ENCODE results near the gene RARB.

RARB gene

DNA sequence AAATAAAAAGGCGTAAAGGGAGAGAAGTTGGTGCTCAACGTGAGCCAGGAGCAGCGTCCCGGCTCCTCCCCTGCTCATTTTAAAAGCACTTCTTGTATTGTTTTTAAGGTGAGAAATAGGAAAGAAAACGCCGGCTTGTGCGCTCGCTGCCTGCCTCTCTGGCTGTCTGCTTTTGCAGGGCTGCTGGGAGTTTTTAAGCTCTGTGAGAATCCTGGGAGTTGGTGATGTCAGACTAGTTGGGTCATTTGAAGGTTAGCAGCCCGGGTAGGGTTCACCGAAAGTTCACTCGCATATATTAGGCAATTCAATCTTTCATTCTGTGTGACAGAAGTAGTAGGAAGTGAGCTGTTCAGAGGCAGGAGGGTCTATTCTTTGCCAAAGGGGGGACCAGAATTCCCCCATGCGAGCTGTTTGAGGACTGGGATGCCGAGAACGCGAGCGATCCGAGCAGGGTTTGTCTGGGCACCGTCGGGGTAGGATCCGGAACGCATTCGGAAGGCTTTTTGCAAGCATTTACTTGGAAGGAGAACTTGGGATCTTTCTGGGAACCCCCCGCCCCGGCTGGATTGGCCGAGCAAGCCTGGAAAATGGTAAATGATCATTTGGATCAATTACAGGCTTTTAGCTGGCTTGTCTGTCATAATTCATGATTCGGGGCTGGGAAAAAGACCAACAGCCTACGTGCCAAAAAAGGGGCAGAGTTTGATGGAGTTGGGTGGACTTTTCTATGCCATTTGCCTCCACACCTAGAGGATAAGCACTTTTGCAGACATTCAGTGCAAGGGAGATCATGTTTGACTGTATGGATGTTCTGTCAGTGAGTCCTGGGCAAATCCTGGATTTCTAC is at the start of gene RARB:
Gene RARB (plus strand): TSS at position 322 of the 847 bp plus-strand sequence. CDS start 469 bp downstream, at position 791.
- DNase-seq, result no peak

DNA sequence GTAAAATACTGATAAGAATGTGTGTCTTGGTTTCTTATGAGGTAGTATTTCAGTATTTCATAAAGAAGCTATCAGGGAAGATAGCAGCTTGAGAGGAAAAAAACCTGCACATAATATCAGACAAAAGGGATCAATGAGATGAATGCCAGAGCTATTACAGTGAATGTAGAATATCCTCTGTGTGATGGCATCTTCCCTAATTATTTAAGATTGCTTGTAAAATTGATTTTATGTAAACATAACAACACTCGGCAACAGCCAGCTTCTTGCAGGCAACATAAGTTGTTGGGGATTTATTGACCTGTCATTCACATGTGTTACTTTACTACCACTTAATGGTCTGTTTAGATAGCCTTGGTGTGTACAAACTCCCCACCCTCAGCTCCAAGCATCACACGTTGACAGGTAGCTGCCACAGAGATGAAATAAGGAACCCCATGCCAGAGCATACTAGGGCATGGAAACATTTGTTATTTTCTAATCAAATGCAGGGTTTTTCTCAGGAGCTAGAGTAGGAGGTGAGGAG is 49.2 kb upstream of the RARB start:
- DNase-seq, result no peak

DNA sequence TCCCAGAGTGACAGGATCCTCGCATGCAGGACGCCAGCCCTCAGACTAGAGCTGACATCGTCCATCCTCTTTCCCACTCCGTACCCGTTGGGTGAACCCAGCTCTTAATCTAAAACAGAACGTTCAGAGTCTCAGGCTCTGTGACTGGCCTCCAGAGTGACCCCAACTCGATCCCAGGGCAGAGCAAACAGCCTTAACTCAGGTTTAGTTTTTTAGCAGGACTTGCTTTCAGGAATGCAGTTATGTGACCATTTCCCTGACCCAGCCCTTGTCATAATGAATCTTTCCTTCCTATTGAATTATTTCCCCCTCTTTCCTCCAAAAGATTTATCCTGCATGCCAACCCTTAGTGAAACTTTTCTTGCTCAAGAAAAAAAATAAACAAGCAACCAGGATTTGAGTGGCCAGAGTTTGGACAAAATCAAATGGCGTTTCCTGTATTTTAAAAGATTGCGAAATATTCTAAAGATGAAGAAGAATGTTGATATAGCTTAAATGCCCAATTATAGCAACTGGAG is 47.8 kb upstream of the RARB start:
- DNase-seq, result no peak

DNA sequence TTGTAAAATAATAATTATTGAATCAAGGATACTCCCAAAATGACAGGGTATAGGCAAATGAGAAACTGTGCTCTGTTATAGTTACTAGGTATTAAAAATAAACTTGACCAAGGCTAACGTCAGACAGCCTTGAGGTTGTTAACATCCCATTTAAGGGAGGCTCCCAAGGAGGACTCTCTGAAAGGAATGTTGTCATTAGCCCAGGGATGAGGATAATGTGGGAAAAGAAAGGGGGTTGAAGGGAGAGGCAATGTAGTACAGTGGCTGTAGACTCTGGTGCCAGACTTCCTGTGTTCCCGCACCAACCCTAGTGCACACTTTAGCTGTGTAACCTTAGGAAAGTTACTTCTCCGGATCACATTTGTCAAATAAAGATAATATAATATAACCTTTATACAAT is 47.0 kb upstream of the RARB start:
- DNase-seq, result no peak

- DNase-seq, result no peak
Observed at GRCh38 chr3:25384471-25384870, 43.6 kb upstream of the RARB start.

- no peak for DNase-seq
Observed at GRCh38 chr3:25385807-25386460, 42.1 kb upstream of the RARB start.

- no peak for DNase-seq
Observed at GRCh38 chr3:25386686-25387255, 41.3 kb upstream of the RARB start.

DNA sequence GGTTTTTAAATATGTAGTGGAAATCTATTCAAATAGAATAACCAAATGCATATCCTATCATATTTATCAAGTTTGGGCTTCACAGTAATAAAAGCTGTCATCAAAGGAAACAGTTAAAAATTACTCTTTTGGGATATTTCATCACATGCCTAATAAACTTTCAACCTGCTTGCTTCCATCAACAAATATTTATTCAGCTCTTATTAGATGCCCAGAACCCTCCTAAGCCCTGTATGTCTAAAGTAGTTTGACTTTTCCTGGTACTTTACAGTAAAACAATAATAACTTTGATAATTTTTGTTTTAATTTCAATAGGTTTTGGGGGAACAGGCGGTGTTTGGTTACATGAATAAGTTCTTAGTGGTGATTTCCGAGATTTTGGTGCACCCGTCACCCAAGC is 37.5 kb upstream of the RARB start:
- DNase-seq, result no peak

DNA sequence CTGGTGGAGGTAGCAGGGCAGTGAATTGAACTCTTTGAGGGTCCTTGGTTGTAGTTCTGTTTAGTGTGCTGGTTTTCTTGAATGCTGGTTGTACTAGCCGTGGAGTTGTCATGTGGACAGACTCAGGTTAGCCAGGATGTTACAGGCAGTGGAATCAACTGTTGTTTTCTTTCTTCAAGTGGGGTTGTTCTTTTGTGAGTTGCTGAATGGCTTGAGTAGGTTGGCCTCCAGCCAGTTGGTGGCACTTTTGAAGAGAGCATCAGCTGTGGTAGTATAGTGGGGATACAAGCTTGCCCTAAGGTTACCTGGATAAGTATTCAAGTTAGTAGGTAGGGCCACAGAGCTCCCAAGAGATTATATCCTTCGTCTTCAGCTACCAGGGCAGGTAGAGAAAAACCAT is 31.8 kb upstream of the RARB start:
- DNase-seq, result no peak

GRCh38 chr3:25396686-25397085 is 31.4 kb upstream of the RARB start:
- no peak for DNase-seq

DNA sequence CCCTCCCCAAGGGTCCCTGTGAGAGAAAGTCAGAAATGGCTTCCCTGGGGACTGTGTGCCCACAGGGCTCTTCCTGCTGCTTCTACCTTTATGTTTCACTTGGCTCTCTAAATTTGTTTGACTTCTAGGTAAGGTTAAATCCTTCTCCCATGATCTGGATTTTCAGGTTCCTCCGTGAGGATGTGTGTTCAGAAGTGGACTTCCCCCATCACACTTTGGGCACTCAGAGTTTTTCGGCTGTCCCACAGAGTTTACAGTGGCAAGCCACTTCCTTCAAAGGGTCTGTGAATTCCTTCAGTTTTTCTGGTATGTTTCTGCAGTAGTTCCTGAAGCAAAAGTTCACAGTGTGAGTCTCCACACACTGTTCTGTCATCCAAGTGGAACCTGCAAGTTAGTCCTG is 30.9 kb upstream of the RARB start:
- no peak for DNase-seq

DNA sequence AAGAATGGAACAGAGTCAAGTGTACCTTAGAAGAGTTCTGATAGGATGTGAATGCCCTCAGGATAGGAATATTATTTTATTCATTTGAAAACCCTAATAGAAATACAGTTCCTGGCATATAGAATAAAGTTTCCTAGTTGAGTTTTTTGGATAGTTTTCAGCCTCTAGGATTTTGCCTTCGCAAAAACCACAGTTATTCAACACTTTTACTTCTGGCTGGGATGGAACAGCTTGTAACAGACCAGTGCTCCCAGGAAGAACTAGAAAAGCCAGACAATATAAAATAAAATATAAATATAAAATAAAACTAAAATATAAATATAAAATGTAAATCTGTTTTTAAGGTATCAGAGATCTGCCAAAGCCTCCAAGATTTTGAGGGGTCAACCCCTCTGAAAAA is 27.5 kb upstream of the RARB start:
- no peak for DNase-seq

GRCh38 chr3:25403968-25404367 is 24.1 kb upstream of the RARB start:
- DNase-seq, result no peak

DNA sequence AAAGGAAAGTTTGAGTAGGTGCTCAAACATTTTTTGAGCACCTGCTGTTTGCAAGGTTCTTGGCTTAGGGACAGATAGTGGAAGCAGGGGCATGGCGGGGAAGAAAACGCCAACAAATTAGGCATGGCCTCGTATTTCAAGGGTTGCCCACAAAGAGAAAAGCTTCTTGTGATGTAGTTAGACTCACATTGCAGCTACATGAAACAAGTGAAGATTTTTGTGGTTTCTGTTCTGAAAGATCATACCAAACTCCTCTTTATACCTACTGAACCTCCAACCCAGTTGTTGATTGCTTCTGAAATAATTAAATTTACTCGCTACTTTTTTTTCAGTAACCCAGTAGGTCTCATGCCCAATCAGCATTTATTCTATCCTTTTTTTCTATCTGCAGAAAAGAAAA is 23.5 kb upstream of the RARB start:
- DNase-seq, result no peak

- no peak for DNase-seq
Observed at GRCh38 chr3:25405335-25405734, 22.7 kb upstream of the RARB start.

DNA sequence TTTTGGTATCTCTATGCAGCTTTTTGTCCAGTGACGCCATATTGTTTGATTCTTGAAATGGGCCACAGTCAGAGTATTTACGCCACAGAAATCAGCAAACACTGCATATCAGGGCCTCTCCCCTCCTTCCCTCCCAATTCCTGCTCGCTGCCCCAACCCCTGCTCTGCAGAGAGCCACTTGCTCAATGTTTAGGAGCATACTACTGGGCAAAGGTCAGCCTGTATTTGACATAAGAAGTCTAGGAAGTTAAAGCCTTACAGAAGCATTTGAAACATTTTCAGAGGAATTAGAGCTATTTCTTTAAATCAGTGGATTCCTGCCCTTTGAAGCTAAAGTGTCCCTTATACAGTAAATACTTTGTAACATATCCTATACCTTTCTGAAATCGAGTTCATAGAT is 17.4 kb upstream of the RARB start:
- no peak for DNase-seq

DNA sequence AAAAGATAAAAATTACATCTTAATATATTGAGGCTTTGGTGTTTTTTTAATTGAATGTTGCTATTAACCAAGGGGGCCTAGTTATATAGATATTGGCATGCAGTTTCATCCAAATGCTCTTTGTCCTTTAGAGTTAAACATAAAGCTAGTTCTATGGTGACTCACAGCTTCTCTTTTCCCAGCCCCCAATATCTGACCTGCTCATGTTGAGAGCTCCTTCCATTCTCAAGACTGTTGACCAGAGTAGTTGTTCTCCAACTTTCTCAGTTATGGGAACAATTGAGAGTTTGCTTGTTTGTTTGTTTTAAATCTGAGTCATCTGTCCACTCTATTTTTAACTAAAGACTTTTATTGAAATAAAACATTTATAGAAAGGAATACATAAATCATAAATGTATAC is 15.8 kb upstream of the RARB start:
- no peak for DNase-seq

GRCh38 chr3:25416176-25416575 is 11.9 kb upstream of the RARB start:
- no peak for DNase-seq

DNA sequence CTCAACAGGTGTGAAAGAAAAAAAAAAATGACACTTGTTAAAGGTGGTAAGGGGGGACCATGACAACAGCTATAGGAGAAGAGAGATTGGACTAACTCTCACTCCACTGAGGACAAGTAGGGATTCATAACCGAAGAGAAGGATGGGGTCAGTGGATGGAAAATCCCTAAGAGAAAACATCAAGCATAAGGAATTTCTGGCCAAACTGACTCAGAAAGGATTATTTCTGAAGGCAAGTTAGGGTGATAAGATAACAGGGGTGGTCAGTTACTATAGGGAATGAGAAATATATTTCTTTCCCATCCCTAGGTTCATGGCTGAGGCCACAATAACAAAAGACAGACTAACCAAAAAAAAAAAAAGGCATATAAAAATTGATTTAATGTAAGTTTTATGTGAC is 9.5 kb upstream of the RARB start:
- no peak for DNase-seq

DNA sequence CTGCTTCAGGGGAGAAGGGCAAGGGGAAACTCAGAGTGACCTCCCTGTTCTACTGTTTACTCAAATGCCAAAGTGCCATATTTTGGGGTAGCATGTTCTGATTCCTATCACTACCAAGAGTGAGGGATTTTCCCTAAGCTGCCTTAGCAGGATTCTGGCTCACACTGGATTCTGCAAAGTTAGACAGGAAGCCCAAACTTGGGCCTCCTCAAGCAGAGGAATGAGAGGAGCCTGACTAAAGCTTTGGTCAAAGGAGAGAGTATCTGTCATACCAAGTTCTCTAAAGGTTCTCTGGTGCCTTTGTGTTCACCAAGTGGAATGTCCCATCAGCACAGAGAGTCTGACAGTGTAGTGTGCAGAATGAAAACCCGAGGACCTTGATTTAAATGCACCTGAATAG is 8.8 kb upstream of the RARB start:
- no peak for DNase-seq

DNA sequence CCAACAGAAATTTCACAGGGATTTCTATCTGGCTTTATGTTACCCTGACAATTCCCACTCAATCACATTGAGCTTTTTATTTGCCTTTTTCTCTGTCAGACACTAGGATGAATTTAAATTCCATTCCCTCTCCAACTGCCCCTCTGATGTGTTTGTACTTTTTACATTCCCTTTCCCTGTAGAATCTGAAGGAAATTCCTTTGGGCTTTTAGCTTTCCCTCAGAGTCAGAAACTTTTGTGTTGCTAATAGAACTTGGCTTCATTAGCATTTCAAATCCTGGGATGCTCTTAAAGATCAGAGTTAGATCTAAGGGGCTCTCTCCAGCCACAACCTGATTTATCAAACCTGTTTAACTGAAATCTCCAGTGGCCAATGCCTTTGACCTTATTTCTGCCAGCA is 7.9 kb upstream of the RARB start:
- no peak for DNase-seq

- DNase-seq, result no peak
Observed at GRCh38 chr3:25420885-25421284, 7.2 kb upstream of the RARB start.

DNA sequence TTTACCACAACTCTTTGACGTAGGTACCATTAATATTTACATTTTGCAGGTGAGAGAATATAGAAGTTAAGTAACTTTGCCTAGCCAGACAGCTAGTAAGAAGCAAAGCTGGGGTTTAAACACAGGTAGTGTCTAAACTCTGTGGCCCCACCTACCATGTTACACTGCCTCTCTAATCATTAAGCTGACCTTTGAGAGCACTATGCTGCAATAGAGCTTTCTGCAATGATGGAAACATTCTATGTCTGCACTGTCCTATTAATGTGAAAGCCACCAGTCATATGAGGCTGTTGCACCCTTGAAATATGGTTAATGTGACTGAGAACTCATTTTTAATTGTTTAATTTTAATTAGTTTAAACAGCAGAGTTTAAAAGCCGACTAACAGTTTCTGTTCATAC is 6.3 kb upstream of the RARB start:
- DNase-seq, result no peak

All from CD4-positive, alpha-beta T cell treated with Interleukin-1 beta for 1 hour (primary cell).